Measurements from ENCODE around the gene LITAFD. TPM values are rescaled to one million over a fixed set of nuclear protein-coding genes. Genes with fewer than 3 reads are reported as not detected.

LITAFD gene
- total and polyA plus RNA-seq, 4 donors, result not detected

DNA sequence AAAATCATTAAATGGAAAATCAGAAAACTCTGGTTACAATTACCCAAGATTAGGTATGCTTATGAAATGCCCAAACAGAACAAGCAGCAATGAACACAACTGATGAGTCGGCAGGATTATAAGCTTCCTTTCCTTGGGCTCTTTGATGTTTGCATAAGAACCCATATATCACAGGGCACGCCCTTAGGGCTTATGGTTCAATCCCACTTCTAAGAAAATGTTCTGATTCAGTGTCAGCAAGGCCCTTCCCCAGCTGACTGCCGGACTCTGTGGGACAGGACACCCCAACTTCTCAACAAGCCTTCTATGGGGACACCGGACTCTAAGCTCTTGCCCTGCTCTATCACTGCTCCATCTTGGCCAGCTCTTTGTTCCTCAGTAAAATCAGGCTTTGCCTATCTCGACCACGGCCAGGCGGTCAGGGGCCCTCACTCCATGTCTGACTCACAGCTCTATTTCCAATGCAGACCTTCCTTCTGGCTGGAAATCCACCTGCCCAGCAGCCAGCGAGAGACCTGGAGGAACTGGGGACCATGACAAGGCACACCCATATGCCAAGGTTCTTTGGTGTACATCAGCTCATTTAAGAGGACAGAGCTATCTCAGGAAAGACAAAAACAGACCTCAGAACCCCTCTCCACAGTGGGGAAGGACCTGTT lies 26.8 kb downstream of the LITAFD start:
- Histone ChIP-seq H3K27ac (ENCODE audit: low read depth in 1 of 2, low read length in 1 of 2) (no peak overlapping the region), H3K36me3 (ENCODE audit: control insufficient read depth in 4 of 4, insufficient read depth in 4 of 4, low read length in 4 of 4) (peaks cover 33 to 63% (median 45%) of the 10 kb centered on the region in 4 donors), H3K4me3 (no peak overlapping the region), H3K9ac (ENCODE audit: insufficient read depth in 1 of 2, low read length in 2 of 2) (no peak overlapping the region), H3K27me3 (ENCODE audit: control insufficient read depth in 3 of 3, insufficient read depth in 3 of 3, low read length in 2 of 3) (no peaks in the 10 kb centered on the region), H3K4me1 (ENCODE audit: control insufficient read depth in 5 of 5, insufficient read depth in 5 of 5, low read length in 5 of 5) (no peaks in the 10 kb centered on the region), H3K9me3 (ENCODE audit: control insufficient read depth in 4 of 4, insufficient read depth in 3 of 4, low read length in 3 of 4) (no peaks in the 10 kb centered on the region)
- TF ChIP-seq, protein P1, sequence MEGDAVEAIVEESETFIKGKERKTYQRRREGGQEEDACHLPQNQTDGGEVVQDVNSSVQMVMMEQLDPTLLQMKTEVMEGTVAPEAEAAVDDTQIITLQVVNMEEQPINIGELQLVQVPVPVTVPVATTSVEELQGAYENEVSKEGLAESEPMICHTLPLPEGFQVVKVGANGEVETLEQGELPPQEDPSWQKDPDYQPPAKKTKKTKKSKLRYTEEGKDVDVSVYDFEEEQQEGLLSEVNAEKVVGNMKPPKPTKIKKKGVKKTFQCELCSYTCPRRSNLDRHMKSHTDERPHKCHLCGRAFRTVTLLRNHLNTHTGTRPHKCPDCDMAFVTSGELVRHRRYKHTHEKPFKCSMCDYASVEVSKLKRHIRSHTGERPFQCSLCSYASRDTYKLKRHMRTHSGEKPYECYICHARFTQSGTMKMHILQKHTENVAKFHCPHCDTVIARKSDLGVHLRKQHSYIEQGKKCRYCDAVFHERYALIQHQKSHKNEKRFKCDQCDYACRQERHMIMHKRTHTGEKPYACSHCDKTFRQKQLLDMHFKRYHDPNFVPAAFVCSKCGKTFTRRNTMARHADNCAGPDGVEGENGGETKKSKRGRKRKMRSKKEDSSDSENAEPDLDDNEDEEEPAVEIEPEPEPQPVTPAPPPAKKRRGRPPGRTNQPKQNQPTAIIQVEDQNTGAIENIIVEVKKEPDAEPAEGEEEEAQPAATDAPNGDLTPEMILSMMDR (IDR thresholded peaks at IDR 0.05; ENCODE audit: control extremely low read depth, extremely low read depth), result no peak
- ATAC-seq (ENCODE audit: insufficient read depth, low FRiP score) (no peak), DNase-seq (no peak)
- WGBS, 2 donors, result 77 to 86% methylated on average over 8 of the region's 8 CpGs

DNA sequence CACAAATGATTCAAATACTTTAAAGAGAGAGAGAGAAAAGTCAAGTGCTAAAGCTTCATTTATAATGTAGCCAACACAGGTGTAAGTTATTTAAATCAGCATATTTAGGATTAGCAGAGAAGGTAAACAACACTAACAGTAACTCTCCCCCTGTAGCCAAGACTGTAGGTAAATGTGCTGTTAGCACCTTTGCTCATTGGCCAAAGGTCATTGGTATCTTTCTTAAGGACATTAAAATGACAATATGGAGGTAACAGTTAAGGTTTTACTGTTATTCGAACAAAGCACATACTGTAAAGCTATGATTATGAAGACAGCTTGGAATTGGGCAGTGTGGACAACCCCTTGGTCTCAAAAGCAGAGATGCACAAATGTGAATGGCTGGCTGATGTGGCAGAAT lies 28.7 kb downstream of the LITAFD start:
- TF ChIP-seq, protein P1 (IDR thresholded peaks at IDR 0.05; ENCODE audit: control extremely low read depth, extremely low read depth), result no peak
- 93 to 94% methylated on average over 1 of the region's 1 CpG for WGBS, 2 donors
- no peaks in the 10 kb centered on the region for H3K9me3 ChIP-seq (ENCODE audit: control insufficient read depth in 4 of 4, insufficient read depth in 3 of 4, low read length in 3 of 4)

DNA sequence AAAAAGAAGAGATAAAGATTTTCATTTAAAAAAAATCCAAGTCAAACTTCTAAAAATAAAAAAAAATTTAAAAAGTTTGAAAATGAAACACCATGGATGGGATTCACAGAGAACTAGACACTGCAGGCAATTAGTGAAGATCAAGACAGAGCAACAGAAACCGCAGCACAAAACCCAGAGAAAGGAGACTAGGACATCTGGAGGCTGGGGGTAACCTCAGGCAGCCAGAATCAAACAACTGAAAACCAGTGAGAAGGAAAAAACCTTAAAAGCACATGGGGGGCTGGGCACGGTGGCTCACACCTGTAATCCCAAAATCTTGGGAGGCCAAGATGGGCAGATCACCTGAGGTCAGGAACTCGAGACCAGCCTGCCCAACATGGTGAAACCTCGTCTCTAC lies 30.6 kb downstream of the LITAFD start:
- no peaks in the 10 kb centered on the region for H3K4me1 ChIP-seq (ENCODE audit: control insufficient read depth in 5 of 5, insufficient read depth in 5 of 5, low read length in 5 of 5)
- TF ChIP-seq, protein P1 (IDR thresholded peaks at IDR 0.05; ENCODE audit: control extremely low read depth, extremely low read depth), result no peak
- no peak overlapping the region for H3K9ac ChIP-seq (ENCODE audit: insufficient read depth in 1 of 2, low read length in 2 of 2)
- no peak overlapping the region for H3K27ac ChIP-seq (ENCODE audit: low read depth in 1 of 2, low read length in 1 of 2)
- no peaks in the 10 kb centered on the region for H3K27me3 ChIP-seq (ENCODE audit: control insufficient read depth in 3 of 3, insufficient read depth in 3 of 3, low read length in 2 of 3)
- no peak for ATAC-seq (ENCODE audit: insufficient read depth, low FRiP score)
- no peak overlapping the region for H3K4me3 ChIP-seq
- DNase-seq, result no peak
- no peaks in the 10 kb centered on the region for H3K9me3 ChIP-seq (ENCODE audit: control insufficient read depth in 4 of 4, insufficient read depth in 3 of 4, low read length in 3 of 4)
- peaks cover 28 to 59% (median 34%) of the 10 kb centered on the region in 4 donors for H3K36me3 ChIP-seq (ENCODE audit: control insufficient read depth in 4 of 4, insufficient read depth in 4 of 4, low read length in 4 of 4)
- WGBS, 2 donors, result 95 to 99% methylated on average over 4 of the region's 4 CpGs

More for the DNA sequence above, 28.7 kb downstream of the LITAFD start:
- no peaks in the 10 kb centered on the region for H3K4me1 ChIP-seq (ENCODE audit: control insufficient read depth in 5 of 5, insufficient read depth in 5 of 5, low read length in 5 of 5)
- no peaks in the 10 kb centered on the region for H3K27me3 ChIP-seq (ENCODE audit: control insufficient read depth in 3 of 3, insufficient read depth in 3 of 3, low read length in 2 of 3)
- H3K4me3 ChIP-seq, result no peak overlapping the region
- no peak for DNase-seq
- H3K36me3 ChIP-seq (ENCODE audit: control insufficient read depth in 4 of 4, insufficient read depth in 4 of 4, low read length in 4 of 4), result peaks cover 37 to 60% (median 41%) of the 10 kb centered on the region in 4 donors
- H3K27ac ChIP-seq (ENCODE audit: low read depth in 1 of 2, low read length in 1 of 2), result no peak overlapping the region
- no peak for ATAC-seq (ENCODE audit: insufficient read depth, low FRiP score)
- no peak overlapping the region for H3K9ac ChIP-seq (ENCODE audit: insufficient read depth in 1 of 2, low read length in 2 of 2)

DNA sequence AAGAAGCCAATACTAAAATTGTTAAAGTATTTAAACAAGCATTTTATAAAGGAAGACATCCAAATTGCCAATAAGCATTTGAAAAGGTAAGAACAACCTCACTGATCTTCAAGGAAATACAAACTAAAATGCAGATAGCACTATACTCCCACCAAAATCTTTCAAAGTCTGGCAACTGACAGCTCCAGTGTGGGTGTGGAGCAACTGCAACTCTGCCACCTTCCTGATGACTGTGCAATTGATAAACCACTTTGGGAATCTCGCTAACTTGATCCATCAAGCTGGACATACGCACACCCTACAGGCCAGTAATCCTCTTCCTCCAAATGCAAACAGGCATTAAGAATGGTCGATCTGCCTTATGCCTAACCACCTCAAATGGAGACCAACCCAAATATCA lies 31.9 kb downstream of the LITAFD start:
- WGBS, 2 donors, result 95 to 97% methylated on average over 3 of the region's 3 CpGs
- Histone ChIP-seq H3K4me3 (no peak overlapping the region), H3K27ac (ENCODE audit: low read depth in 1 of 2, low read length in 1 of 2) (no peak overlapping the region), H3K9ac (ENCODE audit: insufficient read depth in 1 of 2, low read length in 2 of 2) (no peak overlapping the region), H3K27me3 (ENCODE audit: control insufficient read depth in 3 of 3, insufficient read depth in 3 of 3, low read length in 2 of 3) (no peaks in the 10 kb centered on the region), H3K4me1 (ENCODE audit: control insufficient read depth in 5 of 5, insufficient read depth in 5 of 5, low read length in 5 of 5) (no peaks in the 10 kb centered on the region), H3K36me3 (ENCODE audit: control insufficient read depth in 4 of 4, insufficient read depth in 4 of 4, low read length in 4 of 4) (peaks cover 23 to 54% (median 36%) of the 10 kb centered on the region in 4 donors), H3K9me3 (ENCODE audit: control insufficient read depth in 4 of 4, insufficient read depth in 3 of 4, low read length in 3 of 4) (no peaks in the 10 kb centered on the region)
- TF ChIP-seq, protein P1 (IDR thresholded peaks at IDR 0.05; ENCODE audit: control extremely low read depth, extremely low read depth), result no peak
- no peak for ATAC-seq (ENCODE audit: insufficient read depth, low FRiP score)
- DNase-seq, result no peak
